MM.1S (cell line): ENCODE data around the gene UNC5C.

Source experiments
- EZH2 ChIP-seq: fragments of 300-600 bp; sonication (generic); optimal IDR thresholded peaks from 2 replicates; pipeline ENCODE3; 2017; ENCODE audit warnings: low read depth, mild to moderate bottlenecking, antibody characterized with exemption, low read length, mixed read lengths
- EZH2phosphoT487 ChIP-seq: fragments of 300-600 bp; sonication (generic); IDR thresholded peaks from 2 replicates; pipeline ENCODE4 v1.6.1; 2018; ENCODE audit warnings: antibody characterized with exemption, low read length
- TF ChIP-seq, protein P1 (sequence below): fragments of 300-600 bp; sonication (generic); IDR thresholded peaks from 2 replicates; pipeline ENCODE4 v1.5.1; 2016; ENCODE audit warnings: antibody characterized with exemption, low read length, mixed read lengths

DNA sequence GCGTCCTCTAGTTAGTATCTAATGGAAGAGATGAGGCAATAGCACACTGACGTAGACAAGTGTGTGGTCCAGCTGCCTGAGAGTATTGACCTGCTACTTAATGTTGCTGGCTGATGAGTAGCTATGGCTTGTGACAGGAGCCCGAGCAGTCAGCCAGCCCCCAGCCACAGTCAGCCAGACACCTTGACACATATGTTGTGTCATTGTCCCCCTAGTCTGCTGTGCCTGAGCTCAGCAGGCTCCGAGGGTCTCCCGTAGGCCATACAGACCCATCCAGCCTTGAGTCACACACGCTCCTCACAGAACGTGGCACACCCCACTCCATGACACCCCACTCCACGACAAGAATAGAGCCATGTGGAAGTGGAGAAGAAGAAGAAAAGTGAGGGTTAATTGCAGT lies 362.1 kb downstream of the UNC5C start:
- TF ChIP-seq, protein P1, sequence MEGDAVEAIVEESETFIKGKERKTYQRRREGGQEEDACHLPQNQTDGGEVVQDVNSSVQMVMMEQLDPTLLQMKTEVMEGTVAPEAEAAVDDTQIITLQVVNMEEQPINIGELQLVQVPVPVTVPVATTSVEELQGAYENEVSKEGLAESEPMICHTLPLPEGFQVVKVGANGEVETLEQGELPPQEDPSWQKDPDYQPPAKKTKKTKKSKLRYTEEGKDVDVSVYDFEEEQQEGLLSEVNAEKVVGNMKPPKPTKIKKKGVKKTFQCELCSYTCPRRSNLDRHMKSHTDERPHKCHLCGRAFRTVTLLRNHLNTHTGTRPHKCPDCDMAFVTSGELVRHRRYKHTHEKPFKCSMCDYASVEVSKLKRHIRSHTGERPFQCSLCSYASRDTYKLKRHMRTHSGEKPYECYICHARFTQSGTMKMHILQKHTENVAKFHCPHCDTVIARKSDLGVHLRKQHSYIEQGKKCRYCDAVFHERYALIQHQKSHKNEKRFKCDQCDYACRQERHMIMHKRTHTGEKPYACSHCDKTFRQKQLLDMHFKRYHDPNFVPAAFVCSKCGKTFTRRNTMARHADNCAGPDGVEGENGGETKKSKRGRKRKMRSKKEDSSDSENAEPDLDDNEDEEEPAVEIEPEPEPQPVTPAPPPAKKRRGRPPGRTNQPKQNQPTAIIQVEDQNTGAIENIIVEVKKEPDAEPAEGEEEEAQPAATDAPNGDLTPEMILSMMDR = no peak
- TF ChIP-seq EZH2 (no peak), EZH2phosphoT487 (no peak)
